Muscle of back (tissue), 13 donors: ENCODE data around the gene TAGLN3. TPM values are rescaled to one million over a fixed set of nuclear protein-coding genes. Genes with fewer than 3 reads are reported as not detected.

Experiments used
- DNase-seq, 3 donors: peaks; one replicate each; pipeline versions ENCODE4 v3.0.0 to v3.0.0-alpha.2; 2013
- long read RNA-seq, 9 donors: transcript quantifications; one replicate each; lab custom pipeline, GENCODE V29; 2026
- polyA plus RNA-seq, 10 donors: library from polyadenylated mRNA; unstranded; fragments of 120-200 nt; gene quantifications; one replicate each; pipeline ENCODE4 v1.2.1, GENCODE V29; 2013; ENCODE audit not compliant: insufficient read length in 10 of 10

TAGLN3 gene
- polyA plus RNA-seq, result 1 to 10 TPM; 3.0 to 6.0 (median 4.0) TPM
- long read RNA-seq, donor 1, partial matches to known transcripts, result 0 of 3 reads
- long read RNA-seq, donor 1, other reads (novel, unspliced or antisense), result 0 of 3 reads
- long read RNA-seq, donor 2, result 0 reads
- long read RNA-seq, donor 3, result 0 reads
- long read RNA-seq, donor 4, partial matches to known transcripts, result 0 of 4 reads
- long read RNA-seq, donor 4, other reads (novel, unspliced or antisense), result 0 of 4 reads
- long read RNA-seq, donor 5, partial matches to known transcripts, result 0 of 4 reads
- long read RNA-seq, donor 5, other reads (novel, unspliced or antisense), result 0 of 4 reads
- long read RNA-seq, donor 6, partial matches to known transcripts, result 0 of 4 reads
- long read RNA-seq, donor 6, other reads (novel, unspliced or antisense), result 0 of 4 reads
- long read RNA-seq, donor 7, partial matches to known transcripts, result 0 of 4 reads
- long read RNA-seq, donor 7, other reads (novel, unspliced or antisense), result 0 of 4 reads
- long read RNA-seq, donor 8, partial matches to known transcripts, result 0 of 1 reads
- long read RNA-seq, donor 8, other reads (novel, unspliced or antisense), result 0 of 1 reads
- long read RNA-seq, donor 9, result 0 reads

- DNase-seq, result peak in 2 of 3 donors; percentile 34 to 59
Observed at GRCh38 chr3:111998636-111999483, at the start of gene TAGLN3. TAGLN3 (plus strand) TSS chr3:111998922; CDS start chr3:111999423, 501 bp downstream.

- no peak for DNase-seq
Observed at GRCh38 chr3:111949712-111950111, 49.0 kb upstream of the TAGLN3 start.

- no peak for DNase-seq
Observed at GRCh38 chr3:111951032-111951431, 47.7 kb upstream of the TAGLN3 start.

GRCh38 chr3:111952086-111952485, 46.6 kb upstream of the TAGLN3 start:
- DNase-seq, result no peak

GRCh38 chr3:111952866-111953450, 45.8 kb upstream of the TAGLN3 start:
- no peak for DNase-seq

GRCh38 chr3:111954228-111954990, 44.3 kb upstream of the TAGLN3 start:
- DNase-seq, result no peak

GRCh38 chr3:111955876-111956275, 42.8 kb upstream of the TAGLN3 start:
- DNase-seq, result no peak

GRCh38 chr3:111956449-111956848, 42.3 kb upstream of the TAGLN3 start:
- DNase-seq, result no peak

- DNase-seq, result peak in 1 of 3 donors; percentile 47
Observed at GRCh38 chr3:111956995-111957734, 41.6 kb upstream of the TAGLN3 start.

- DNase-seq, result no peak
Observed at GRCh38 chr3:111961461-111962164, 37.1 kb upstream of the TAGLN3 start.

GRCh38 chr3:111963424-111963823, 35.3 kb upstream of the TAGLN3 start:
- no peak for DNase-seq

- DNase-seq, result no peak
Observed at GRCh38 chr3:111965484-111965883, 33.2 kb upstream of the TAGLN3 start.

- DNase-seq, result no peak
Observed at GRCh38 chr3:111967068-111967467, 31.7 kb upstream of the TAGLN3 start.

- DNase-seq, result peak; percentile 68 to 88 (median 81)
Observed at GRCh38 chr3:111967651-111968274, 31.0 kb upstream of the TAGLN3 start.

GRCh38 chr3:111968319-111969054, 30.2 kb upstream of the TAGLN3 start:
- no peak for DNase-seq

- DNase-seq, result no peak
Observed at GRCh38 chr3:111970376-111970775, 28.3 kb upstream of the TAGLN3 start.

- no peak for DNase-seq
Observed at GRCh38 chr3:111971533-111972130, 27.1 kb upstream of the TAGLN3 start.

- DNase-seq, result no peak
Observed at GRCh38 chr3:111972891-111973290, 25.8 kb upstream of the TAGLN3 start.
